Measurements from ENCODE around the gene ZIC4.

ZIC4 gene

GRCh38 chr3:147417551-147418295 lies 11.4 kb upstream of the ZIC4 start:
- no peak for DNase-seq

GRCh38 chr3:147416931-147417330 lies 10.6 kb upstream of the ZIC4 start:
- no peak for DNase-seq

GRCh38 chr3:147415874-147416273 lies 9.5 kb upstream of the ZIC4 start:
- DNase-seq, result no peak

GRCh38 chr3:147415286-147415685 lies 8.9 kb upstream of the ZIC4 start:
- DNase-seq, result no peak

- no peak for DNase-seq
Observed at GRCh38 chr3:147414390-147415138, 8.2 kb upstream of the ZIC4 start.

- DNase-seq, result no peak
Observed at GRCh38 chr3:147413686-147414389, 7.5 kb upstream of the ZIC4 start.

- DNase-seq, result no peak
Observed at GRCh38 chr3:147412917-147413685, 6.8 kb upstream of the ZIC4 start.

GRCh38 chr3:147412261-147412916 lies 6.0 kb upstream of the ZIC4 start:
- DNase-seq, result no peak

GRCh38 chr3:147411815-147412241 lies 5.5 kb upstream of the ZIC4 start:
- DNase-seq, result no peak

GRCh38 chr3:147411238-147411814 lies 5.0 kb upstream of the ZIC4 start:
- no peak for DNase-seq

GRCh38 chr3:147410526-147411237 lies 4.3 kb upstream of the ZIC4 start:
- no peak for DNase-seq

- DNase-seq, result no peak
Observed at GRCh38 chr3:147410116-147410525, 3.8 kb upstream of the ZIC4 start.

GRCh38 chr3:147409143-147410115 lies 3.1 kb upstream of the ZIC4 start, which contains the start of gene ZIC1:
TSS of gene ZIC1 (plus strand) at chr3:147409365. CDS start at chr3:147410113, 748 bp downstream.
- no peak for DNase-seq

- DNase-seq, result no peak
Observed at GRCh38 chr3:147408188-147409100, 2.1 kb upstream of the ZIC4 start.

- no peak for DNase-seq
Observed at GRCh38 chr3:147407498-147408187, 1.3 kb upstream of the ZIC4 start.

- DNase-seq, result no peak
Observed at GRCh38 chr3:147407114-147407497, 763 bp upstream of the ZIC4 start.

- DNase-seq, result no peak
Observed at GRCh38 chr3:147405231-147406027, 914 bp downstream of the ZIC4 start.

Data from NCI-H2081 treated with DMSO at 0.1 percent for 48 hours (cell line).